Endothelial cell of umbilical vein (primary cell): ENCODE data around the gene SLC38A6. TPM values are rescaled to one million over a fixed set of nuclear protein-coding genes. Genes with fewer than 3 reads are reported as not detected.

Experiments
- BruUV-seq: library from RNA; stranded (reverse); fragments of 400-500 nt; replicated peaks from 2 replicates; lab custom pipeline; 2021; lab: Mats Ljungman, UMichigan
- CTCF ChIA-PET: fragments of 300-600, 350-600 bp; sonication (Branson Sonifier 250); formaldehyde crosslinking; loops from one replicate; lab custom pipeline; 2021; ENCODE audit warnings: antibody characterized with exemption, inconsistent platforms; lab: Charles Lee
- POLR2A ChIA-PET: fragments of 300-600, 350-600 bp; sonication (Branson Sonifier 250); formaldehyde crosslinking; loops from one replicate; lab custom pipeline; 2021; ENCODE audit warnings: antibody characterized with exemption, inconsistent platforms; lab: Charles Lee
- DNase-seq: peaks from one replicate; pipeline ENCODE4 v3.0.0-alpha.2; 2011; ENCODE audit warnings: low read depth, low spot score
- FAIRE-seq: peaks from 2 replicates; lab custom pipeline; 2011; peaks lifted over from hg19 to GRCh38; lab: Jason Lieb, UNC
- H2AFZ ChIP-seq: 2 replicates; pipeline ENCODE4 v1.6.0; 2012; ENCODE audit warnings: low read depth, low read length, control low read depth, inconsistent platforms
- H3K27ac ChIP-seq: 2 replicates; pipeline ENCODE4 v1.5.1; 2011; ENCODE audit warnings: low read depth, mild to moderate bottlenecking, control low read depth, low read length, moderate library complexity; ENCODE audit not compliant: insufficient read depth
- H3K27me3 ChIP-seq, 2 experiments: 2 replicates each; pipeline versions ENCODE4 v1.6.0 to v1.6.1; 2011; ENCODE audit warnings: low read length in 2 of 2, mixed read lengths in 1 of 2; ENCODE audit not compliant: control insufficient read depth in 2 of 2, insufficient read depth in 2 of 2
- H3K36me3 ChIP-seq, 2 experiments: 2 replicates in 1 of 2; 3 replicates in 1 of 2; pipeline ENCODE4 v1.5.1; 2011; ENCODE audit warnings: low read length in 2 of 2, mild to moderate bottlenecking in 1 of 2, moderate library complexity in 1 of 2; ENCODE audit not compliant: control insufficient read depth in 2 of 2, insufficient read depth in 2 of 2; ENCODE audit errors: extremely low read depth in 1 of 2
- H3K4me1 ChIP-seq: 3 replicates; pipeline ENCODE4 v1.5.1; 2011; ENCODE audit warnings: mild to moderate bottlenecking, low read length; ENCODE audit not compliant: control insufficient read depth, insufficient read depth; ENCODE audit errors: extremely low read depth
- H3K4me2 ChIP-seq: 2 replicates; pipeline ENCODE4 v1.6.1; 2011; ENCODE audit warnings: low read length, control low read depth, mixed read lengths; ENCODE audit not compliant: insufficient read depth
- H3K4me3 ChIP-seq, 3 experiments: fragments of 200-600 bp in 1 of 3; sonication (generic), shearing (Covaris generic) in 1 of 3; replicated peaks in 1 of 3; 2 replicates each; pipeline ENCODE4 v1.5.1; 2011 to 2016; ENCODE audit warnings: control low read depth in 3 of 3, low read length in 3 of 3, mild to moderate bottlenecking in 2 of 3, inconsistent platforms in 1 of 3, low read depth in 1 of 3, moderate library complexity in 1 of 3; ENCODE audit not compliant: insufficient read depth in 1 of 3
- H3K79me2 ChIP-seq: 2 replicates; pipeline ENCODE4 v1.6.0; 2012; ENCODE audit warnings: low read length, inconsistent platforms; ENCODE audit not compliant: control insufficient read depth, insufficient read depth
- H3K9ac ChIP-seq: replicated peaks from 2 replicates; pipeline ENCODE3; 2011; ENCODE audit warnings: low read length, control low read depth; ENCODE audit not compliant: insufficient read depth; ENCODE audit errors: extremely low read depth
- H3K9me1 ChIP-seq: replicated peaks from 3 replicates; pipeline ENCODE4 v1.6.0; 2011; ENCODE audit warnings: mild to moderate bottlenecking, low read length; ENCODE audit not compliant: control insufficient read depth, insufficient read depth; ENCODE audit errors: extremely low read depth
- H3K9me3 ChIP-seq: replicated peaks from 2 replicates; pipeline ENCODE4 v1.5.1; 2012; ENCODE audit warnings: low read length, inconsistent platforms; ENCODE audit not compliant: control insufficient read depth, insufficient read depth
- H4K20me1 ChIP-seq: replicated peaks from 2 replicates; pipeline ENCODE3; 2011; ENCODE audit warnings: mild to moderate bottlenecking, low read length; ENCODE audit not compliant: control insufficient read depth, insufficient read depth; ENCODE audit errors: extremely low read depth
- CTCF ChIP-seq, 2 donors: IDR thresholded peaks; 1 replicate in 1 of 2; 2 replicates in 1 of 2; pipeline ENCODE4 v1.5.1; 2011; ENCODE audit warnings: low read length in 2 of 2, mild to moderate bottlenecking in 2 of 2, moderate library complexity in 2 of 2, control low read depth in 1 of 2, inconsistent platforms in 1 of 2, low read depth in 1 of 2; ENCODE audit not compliant: insufficient read depth in 1 of 2; ENCODE audit errors: extremely low read depth in 1 of 2
- EZH2 ChIP-seq: IDR thresholded peaks from 2 replicates; pipeline ENCODE4 v1.6.1; 2012; ENCODE audit warnings: borderline replicate concordance, low read depth, mild to moderate bottlenecking, moderate library complexity, low read length, inconsistent platforms; ENCODE audit not compliant: severe bottlenecking
- FOS ChIP-seq: IDR thresholded peaks from 2 replicates; pipeline ENCODE4 v1.6.1; 2011; ENCODE audit warnings: mild to moderate bottlenecking, low read length, moderate library complexity, borderline replicate concordance; ENCODE audit not compliant: insufficient read depth
- GATA2 ChIP-seq: IDR thresholded peaks from 2 replicates; pipeline ENCODE4 v1.7.0; 2011; ENCODE audit warnings: low read depth, mild to moderate bottlenecking, moderate library complexity, mixed read lengths, low read length; ENCODE audit not compliant: insufficient read length, insufficient read depth
- JUN ChIP-seq: IDR thresholded peaks from 2 replicates; pipeline ENCODE4 v1.6.1; 2011; ENCODE audit warnings: borderline replicate concordance, low read depth; ENCODE audit not compliant: insufficient read length, insufficient read depth
- MAX ChIP-seq: IDR thresholded peaks from 2 replicates; pipeline ENCODE4 v1.6.1; 2011; ENCODE audit not compliant: insufficient read depth, insufficient read length
- MYC ChIP-seq: IDR thresholded peaks from one replicate; pipeline ENCODE4 v1.6.1; 2011; ENCODE audit warnings: mild to moderate bottlenecking, low read depth, low read length
- POLR2A ChIP-seq: IDR thresholded peaks from 2 replicates; pipeline ENCODE4 v1.6.1; 2012; ENCODE audit warnings: low read depth, mild to moderate bottlenecking, control low read depth, low read length
- POLR2AphosphoS5 ChIP-seq: IDR thresholded peaks from 2 replicates; pipeline ENCODE4 v1.6.1; 2012; ENCODE audit warnings: low read depth, mild to moderate bottlenecking, control low read depth, low read length, moderate library complexity; ENCODE audit not compliant: insufficient read depth
- dilution Hi-C: fragments of 300-500 bp; cut with MboI; formaldehyde crosslinking; loops from one replicate; pipeline ENCODE4 v1.15.0; 2019; ENCODE audit warnings: low sequenced_read_pairs; ENCODE audit not compliant: extremely low pct_ligation_motif_present
- intact Hi-C: fragments of 100-400 bp; cut with micrococcal nuclease; formaldehyde crosslinking; loops from one replicate; pipeline ENCODE4 v1.10.0; 2022
- polyA plus RNA-seq, 4 experiments: library from polyadenylated mRNA; depleted of rRNA in 3 of 4; stranded (reverse) in 3 of 4; unstranded in 1 of 4; fragments of >200 nt; gene quantifications; 2 replicates each; pipeline versions ENCODE4 v1.2.1 to v1.2.3, GENCODE V29; 2011 to 2012; ENCODE audit warnings: missing spikeins in 1 of 4
- total RNA-seq: library from RNA; stranded (reverse); gene quantifications from 2 replicates; pipeline ENCODE4 v1.2.3, GENCODE V29; 2021

SLC38A6 gene
- total and polyA plus RNA-seq, 2 donors (not counting 3 experiments of a cell fraction or from before 2014, with no cell fraction given) = 17.3 to 24.6 TPM

- H3K27me3 ChIP-seq = no peaks in the 10 kb centered on the region
- no peak overlapping the region for H3K27ac ChIP-seq
- no peak overlapping the region for H3K4me3 ChIP-seq
- CTCF ChIA-PET = interaction anchor here (1.1 to 1.5 kb wide), 2 partner anchors 14 to 39 kb away, joined by 3 to 6 read pairs; no protein-coding TSS in a partner anchor
- intact Hi-C loops = no loop called here
- H3K4me1 ChIP-seq = no peaks in the 10 kb centered on the region
- H3K4me2 ChIP-seq = no peak overlapping the region
- dilution Hi-C loops = no loop called here
- FAIRE-seq (no peak), DNase-seq (no peak)
- no peak overlapping the region for H2AFZ ChIP-seq
- no peaks in the 10 kb centered on the region for H3K9me1 ChIP-seq
- H3K36me3 ChIP-seq = no peaks in the 10 kb centered on the region
- no peaks in the 10 kb centered on the region for H3K9me3 ChIP-seq
- no peak for TF ChIP-seq EZH2
- TF ChIP-seq POLR2AphosphoS5 = no peak
- no peak for TF ChIP-seq POLR2A
- TF ChIP-seq MYC = no peak
- no peak for TF ChIP-seq MAX
- no peak for TF ChIP-seq CTCF (IDR thresholded peaks at IDR 0.05; ENCODE audit: extremely low read depth in 1 of 2, insufficient read depth in 1 of 2, low read depth in 1 of 2, low read length in 2 of 2)
- TF ChIP-seq JUN = no peak
- no peak for TF ChIP-seq FOS
- no peak for TF ChIP-seq GATA2
- H3K9ac ChIP-seq = no peak overlapping the region
- no peaks in the 10 kb centered on the region for H3K79me2 ChIP-seq
- POLR2A ChIA-PET = no interaction called here
- no TSS peak for BruUV-seq
- H4K20me1 ChIP-seq = no peaks in the 10 kb centered on the region
Measured at GRCh38 chr14:61064210-61064609, 83.2 kb downstream of the SLC38A6 start.
